Eye (tissue), 1 donor: ENCODE data around the gene THBS2.

Experiments used
- DNase-seq: peaks from one replicate; pipeline ENCODE4 v3.0.0-alpha.2; 2015

The THBS2 gene

GRCh38 chr6:169247991-169248390, 5.7 kb downstream of the THBS2 start:
- DNase-seq = no peak

- no peak for DNase-seq
Measured at GRCh38 chr6:169247419-169247818, 6.2 kb downstream of the THBS2 start.

GRCh38 chr6:169246445-169246844, 7.2 kb downstream of the THBS2 start:
- no peak for DNase-seq

- no peak for DNase-seq
Measured at GRCh38 chr6:169244684-169245383, 8.8 kb downstream of the THBS2 start.

GRCh38 chr6:169243661-169244060, 10.0 kb downstream of the THBS2 start:
- DNase-seq = no peak

GRCh38 chr6:169243186-169243585, 10.5 kb downstream of the THBS2 start:
- DNase-seq = no peak

GRCh38 chr6:169241688-169242350, 11.8 kb downstream of the THBS2 start:
- DNase-seq = no peak

- no peak for DNase-seq
Measured at GRCh38 chr6:169240591-169241390, 12.9 kb downstream of the THBS2 start.

- no peak for DNase-seq
Measured at GRCh38 chr6:169240125-169240524, 13.5 kb downstream of the THBS2 start.

- no peak for DNase-seq
Measured at GRCh38 chr6:169239181-169239580, 14.5 kb downstream of the THBS2 start.

GRCh38 chr6:169238766-169239165, 14.9 kb downstream of the THBS2 start:
- no peak for DNase-seq

GRCh38 chr6:169237496-169238134, 16.0 kb downstream of the THBS2 start:
- DNase-seq = no peak

GRCh38 chr6:169236988-169237387, 16.7 kb downstream of the THBS2 start:
- no peak for DNase-seq

GRCh38 chr6:169236545-169236944, 17.1 kb downstream of the THBS2 start:
- no peak for DNase-seq

GRCh38 chr6:169235286-169235685, 18.4 kb downstream of the THBS2 start:
- DNase-seq = no peak

- no peak for DNase-seq
Measured at GRCh38 chr6:169234634-169235033, 19.0 kb downstream of the THBS2 start.

GRCh38 chr6:169233832-169234231, 19.8 kb downstream of the THBS2 start:
- no peak for DNase-seq

GRCh38 chr6:169233181-169233580, 20.5 kb downstream of the THBS2 start:
- DNase-seq = no peak

- no peak for DNase-seq
Measured at GRCh38 chr6:169232507-169232931, 21.1 kb downstream of the THBS2 start.

GRCh38 chr6:169231790-169232506, 21.7 kb downstream of the THBS2 start:
- DNase-seq = no peak

- no peak for DNase-seq
Measured at GRCh38 chr6:169230946-169231789, 22.5 kb downstream of the THBS2 start.

- DNase-seq = no peak
Measured at GRCh38 chr6:169230322-169230665, 23.4 kb downstream of the THBS2 start.
